ENCODE results near the gene CAMTA1.
"Not testable (repeated sequence)": the region's sequence is repeated elsewhere in the genome, so short reads cannot be mapped to it uniquely, and the experiment has no call there.

GRCh38 chr1:7417618-7418017, 632.4 kb downstream of the CAMTA1 start:
- not testable (repeated sequence) for TF ChIP-seq POLR2A, EP300 (IDR thresholded peaks at IDR 0.05)
- TF ChIP-seq, protein P1, sequence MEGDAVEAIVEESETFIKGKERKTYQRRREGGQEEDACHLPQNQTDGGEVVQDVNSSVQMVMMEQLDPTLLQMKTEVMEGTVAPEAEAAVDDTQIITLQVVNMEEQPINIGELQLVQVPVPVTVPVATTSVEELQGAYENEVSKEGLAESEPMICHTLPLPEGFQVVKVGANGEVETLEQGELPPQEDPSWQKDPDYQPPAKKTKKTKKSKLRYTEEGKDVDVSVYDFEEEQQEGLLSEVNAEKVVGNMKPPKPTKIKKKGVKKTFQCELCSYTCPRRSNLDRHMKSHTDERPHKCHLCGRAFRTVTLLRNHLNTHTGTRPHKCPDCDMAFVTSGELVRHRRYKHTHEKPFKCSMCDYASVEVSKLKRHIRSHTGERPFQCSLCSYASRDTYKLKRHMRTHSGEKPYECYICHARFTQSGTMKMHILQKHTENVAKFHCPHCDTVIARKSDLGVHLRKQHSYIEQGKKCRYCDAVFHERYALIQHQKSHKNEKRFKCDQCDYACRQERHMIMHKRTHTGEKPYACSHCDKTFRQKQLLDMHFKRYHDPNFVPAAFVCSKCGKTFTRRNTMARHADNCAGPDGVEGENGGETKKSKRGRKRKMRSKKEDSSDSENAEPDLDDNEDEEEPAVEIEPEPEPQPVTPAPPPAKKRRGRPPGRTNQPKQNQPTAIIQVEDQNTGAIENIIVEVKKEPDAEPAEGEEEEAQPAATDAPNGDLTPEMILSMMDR (IDR thresholded peaks at IDR 0.05) = not testable (repeated sequence)
